Kidney (tissue), 14 donors: Measurements from ENCODE around the gene ANO6. TPM values are rescaled to one million over a fixed set of nuclear protein-coding genes. Genes with fewer than 3 reads are reported as not detected.

Source experiments
- DNase-seq, 5 donors: peaks; one replicate each; pipeline ENCODE4 v3.0.0-alpha.2; 2013 to 2020
- FAIRE-seq: peaks from 2 replicates; lab custom pipeline; 2012; peaks lifted over from hg19 to GRCh38; lab: Jason Lieb, UNC
- H3K27ac ChIP-seq, 2 donors: one replicate each; pipeline ENCODE4 v1.7.0; 2013; ENCODE audit warnings: low read depth in 2 of 2, low read length in 2 of 2, inconsistent platforms in 1 of 2
- H3K27me3 ChIP-seq: one replicate; pipeline ENCODE4 v1.7.1; 2013; ENCODE audit warnings: low read length, inconsistent platforms; ENCODE audit not compliant: control insufficient read depth, insufficient read depth
- H3K36me3 ChIP-seq, 3 donors: one replicate each; pipeline versions ENCODE4 v1.7.0 to v1.7.1; 2013; ENCODE audit warnings: low read length in 3 of 3, control low read depth in 1 of 3, inconsistent platforms in 1 of 3; ENCODE audit not compliant: insufficient read depth in 3 of 3, control insufficient read depth in 2 of 3
- H3K4me1 ChIP-seq, 3 donors: one replicate each; pipeline versions ENCODE4 v1.7.0 to v1.7.1; 2013; ENCODE audit warnings: low read length in 3 of 3, inconsistent platforms in 1 of 3, low read depth in 1 of 3; ENCODE audit not compliant: control insufficient read depth in 2 of 3, insufficient read depth in 2 of 3
- H3K4me3 ChIP-seq, 3 donors: one replicate each; pipeline versions ENCODE4 v1.7.0 to v1.8.1; 2013; ENCODE audit warnings: low read length in 3 of 3, control low read depth in 1 of 3, inconsistent platforms in 1 of 3
- H3K9ac ChIP-seq, 3 donors: one replicate each; pipeline versions ENCODE4 v1.7.0 to v1.7.1; 2013; ENCODE audit warnings: low read length in 3 of 3, control low read depth in 1 of 3, inconsistent platforms in 1 of 3
- H3K9me3 ChIP-seq, 3 donors: one replicate each; pipeline versions ENCODE4 v1.7.0 to v1.7.1; 2013; ENCODE audit warnings: low read length in 3 of 3, control low read depth in 1 of 3, inconsistent platforms in 1 of 3; ENCODE audit not compliant: control insufficient read depth in 2 of 3, insufficient read depth in 1 of 3
- intact Hi-C: fragments of 100-400 bp; cut with DNase I; formaldehyde crosslinking; loops from one replicate; pipeline ENCODE4 v1.11.1; 2022
- polyA plus RNA-seq: library from polyadenylated mRNA; stranded (reverse); fragments of 350-450 nt; fragmentation: Illumina TruSeq; extraction: RNeasy Lipid Tissue Mini Kit (QIAGEN cat#74804); gene quantifications from one replicate; pipeline ENCODE4 v1.2.3, GENCODE V29; 2014; ENCODE audit warnings: low read depth, low replicate concordance; ENCODE audit not compliant: insufficient read depth
- total RNA-seq: library from RNA; stranded (reverse); fragmentation: NEBNext Ultra II Directional; extraction: Animal tissue kit (Norgen Biotek cat#: 25700); gene quantifications from one replicate; pipeline ENCODE4 v1.2.1, GENCODE V29; 2021
- TF ChIP-seq, protein P1 (sequence below): IDR thresholded peaks from 3 replicates; pipeline ENCODE4 v1.5.1; 2012; ENCODE audit warnings: mild to moderate bottlenecking, moderate library complexity, borderline replicate concordance; ENCODE audit not compliant: insufficient read depth; ENCODE audit errors: extremely low read depth
- donor health status: control.
- donor health status: control.
- donor health status: control.
- donor health status: control.
- donor health status: control.
- donor health status: DM: yes; HTN: yes; CAD: no.
- donor health status: Normal renal cell carcinoma (clear cell type).

ANO6 gene
- total and polyA plus RNA-seq, 2 donors from 2014 or later, result 17.2 to 46.3 TPM

GRCh38 chr12:45184147-45184963 is 31.5 kb upstream of the ANO6 start:
- Histone ChIP-seq H3K4me1 (no peaks in the 10 kb centered on the region), H3K4me3 (no peak overlapping the region), H3K9ac (no peak overlapping the region), H3K27ac (no peak overlapping the region), H3K36me3 (no peaks in the 10 kb centered on the region), H3K27me3 (no peaks in the 10 kb centered on the region), H3K9me3 (no peaks in the 10 kb centered on the region)
- FAIRE-seq, result no peak
- DNase-seq, result no peak
- TF ChIP-seq, protein P1, sequence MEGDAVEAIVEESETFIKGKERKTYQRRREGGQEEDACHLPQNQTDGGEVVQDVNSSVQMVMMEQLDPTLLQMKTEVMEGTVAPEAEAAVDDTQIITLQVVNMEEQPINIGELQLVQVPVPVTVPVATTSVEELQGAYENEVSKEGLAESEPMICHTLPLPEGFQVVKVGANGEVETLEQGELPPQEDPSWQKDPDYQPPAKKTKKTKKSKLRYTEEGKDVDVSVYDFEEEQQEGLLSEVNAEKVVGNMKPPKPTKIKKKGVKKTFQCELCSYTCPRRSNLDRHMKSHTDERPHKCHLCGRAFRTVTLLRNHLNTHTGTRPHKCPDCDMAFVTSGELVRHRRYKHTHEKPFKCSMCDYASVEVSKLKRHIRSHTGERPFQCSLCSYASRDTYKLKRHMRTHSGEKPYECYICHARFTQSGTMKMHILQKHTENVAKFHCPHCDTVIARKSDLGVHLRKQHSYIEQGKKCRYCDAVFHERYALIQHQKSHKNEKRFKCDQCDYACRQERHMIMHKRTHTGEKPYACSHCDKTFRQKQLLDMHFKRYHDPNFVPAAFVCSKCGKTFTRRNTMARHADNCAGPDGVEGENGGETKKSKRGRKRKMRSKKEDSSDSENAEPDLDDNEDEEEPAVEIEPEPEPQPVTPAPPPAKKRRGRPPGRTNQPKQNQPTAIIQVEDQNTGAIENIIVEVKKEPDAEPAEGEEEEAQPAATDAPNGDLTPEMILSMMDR, result no peak
- intact Hi-C loops, result no loop called here

- no peak for FAIRE-seq
- intact Hi-C loops, result loop anchor here (5.0 kb wide), 1 partner anchor 201 kb away; no protein-coding TSS in a partner anchor
Observed at GRCh38 chr12:45186762-45187161, 29.1 kb upstream of the ANO6 start.

GRCh38 chr12:45189766-45190403 is 26.0 kb upstream of the ANO6 start:
- Histone ChIP-seq H3K4me3 (no peak overlapping the region), H3K9me3 (no peaks in the 10 kb centered on the region), H3K36me3 (no peaks in the 10 kb centered on the region), H3K27ac (no peak overlapping the region), H3K4me1 (no peaks in the 10 kb centered on the region), H3K27me3 (no peaks in the 10 kb centered on the region), H3K9ac (no peak overlapping the region)
- intact Hi-C loops, result loop anchor here (5.0 kb wide), 1 partner anchor 197 kb away; no protein-coding TSS in a partner anchor
- TF ChIP-seq, protein P1, result no peak
- DNase-seq, result no peak
- FAIRE-seq, result no peak

More at GRCh38 chr12:45186762-45187161, 29.1 kb upstream of the ANO6 start:
- Histone ChIP-seq H3K36me3 (no peaks in the 10 kb centered on the region), H3K4me1 (no peaks in the 10 kb centered on the region), H3K4me3 (no peak overlapping the region), H3K9ac (no peak overlapping the region), H3K9me3 (no peaks in the 10 kb centered on the region), H3K27ac (no peak overlapping the region), H3K27me3 (no peaks in the 10 kb centered on the region)
- TF ChIP-seq, protein P1, result no peak
- DNase-seq, result no peak
